Measurements from ENCODE around the gene SLC6A5.

The SLC6A5 gene

GRCh38 chr11:20671856-20672546, 72.6 kb downstream of the SLC6A5 start:
- no peak for DNase-seq

GRCh38 chr11:20672575-20672974, 73.2 kb downstream of the SLC6A5 start:
- DNase-seq: no peak

- no peak for DNase-seq
Measured at GRCh38 chr11:20676658-20677057, 77.2 kb downstream of the SLC6A5 start.

GRCh38 chr11:20688761-20689160, 89.4 kb downstream of the SLC6A5 start:
- DNase-seq: no peak

- no peak for DNase-seq
Measured at GRCh38 chr11:20707876-20708275, 108.5 kb downstream of the SLC6A5 start.

All from activated naive CD4-positive, alpha-beta T cell (primary cell).